Measurements from ENCODE around the gene KIF5A.
"Not testable (repeated sequence)": the region's sequence is repeated elsewhere in the genome, so short reads cannot be mapped to it uniquely, and the experiment has no call there.

Gene KIF5A

GRCh38 chr12:57607958-57608663 lies 58.3 kb downstream of the KIF5A start:
- no peak for DNase-seq (ENCODE audit: low read depth)

- DNase-seq (ENCODE audit: low read depth): no peak
Observed at GRCh38 chr12:57609101-57609780, 59.4 kb downstream of the KIF5A start.

- DNase-seq (ENCODE audit: low read depth): no peak
Observed at GRCh38 chr12:57609781-57610553, 60.1 kb downstream of the KIF5A start.

GRCh38 chr12:57610554-57611107 lies 60.8 kb downstream of the KIF5A start:
- DNase-seq (ENCODE audit: low read depth): no peak

- DNase-seq (ENCODE audit: low read depth): peak; percentile 30
Observed at GRCh38 chr12:57611108-57611826, 61.4 kb downstream of the KIF5A start, which contains the start of gene ARHGEF25. ARHGEF25 (plus strand) TSS chr12:57611435; CDS start chr12:57611895, 460 bp downstream.

GRCh38 chr12:57611827-57612710 lies 62.2 kb downstream of the KIF5A start:
- DNase-seq (ENCODE audit: low read depth): no peak

GRCh38 chr12:57612711-57613426 lies 63.0 kb downstream of the KIF5A start:
- DNase-seq (ENCODE audit: low read depth): no peak

GRCh38 chr12:57613427-57614109 lies 63.7 kb downstream of the KIF5A start:
- DNase-seq (ENCODE audit: low read depth): no peak

GRCh38 chr12:57614178-57614947 lies 64.5 kb downstream of the KIF5A start:
- DNase-seq (ENCODE audit: low read depth): no peak

GRCh38 chr12:57614948-57615500 lies 65.2 kb downstream of the KIF5A start:
- no peak for DNase-seq (ENCODE audit: low read depth)

- DNase-seq (ENCODE audit: low read depth): no peak
Observed at GRCh38 chr12:57615637-57616036, 65.8 kb downstream of the KIF5A start.

- DNase-seq (ENCODE audit: low read depth): no peak
Observed at GRCh38 chr12:57616383-57617101, 66.7 kb downstream of the KIF5A start.

- no peak for DNase-seq (ENCODE audit: low read depth)
Observed at GRCh38 chr12:57617942-57618341, 68.1 kb downstream of the KIF5A start.

GRCh38 chr12:57618431-57618830 lies 68.6 kb downstream of the KIF5A start:
- not testable (repeated sequence) for DNase-seq (ENCODE audit: low read depth)

GRCh38 chr12:57618966-57619433 lies 69.2 kb downstream of the KIF5A start:
- DNase-seq (ENCODE audit: low read depth): no peak

- no peak for DNase-seq (ENCODE audit: low read depth)
Observed at GRCh38 chr12:57619434-57620244, 69.8 kb downstream of the KIF5A start.
